HTR-8/SVneo (cell line): ENCODE measurements around the gene PFKFB4.
A peak's percentile ranks its signal among the peaks of the same experiment; 100 is the strongest.

ENCODE experiments used
- DNase-seq: peaks from one replicate; pipeline ENCODE4 v3.0.0; 2011; ENCODE audit warnings: low spot score, mixed read lengths; ENCODE audit not compliant: insufficient read length
- FAIRE-seq: peaks from 2 replicates; lab custom pipeline; 2011; peaks lifted over from hg19 to GRCh38; lab: Jason Lieb, UNC

PFKFB4 gene

DNA sequence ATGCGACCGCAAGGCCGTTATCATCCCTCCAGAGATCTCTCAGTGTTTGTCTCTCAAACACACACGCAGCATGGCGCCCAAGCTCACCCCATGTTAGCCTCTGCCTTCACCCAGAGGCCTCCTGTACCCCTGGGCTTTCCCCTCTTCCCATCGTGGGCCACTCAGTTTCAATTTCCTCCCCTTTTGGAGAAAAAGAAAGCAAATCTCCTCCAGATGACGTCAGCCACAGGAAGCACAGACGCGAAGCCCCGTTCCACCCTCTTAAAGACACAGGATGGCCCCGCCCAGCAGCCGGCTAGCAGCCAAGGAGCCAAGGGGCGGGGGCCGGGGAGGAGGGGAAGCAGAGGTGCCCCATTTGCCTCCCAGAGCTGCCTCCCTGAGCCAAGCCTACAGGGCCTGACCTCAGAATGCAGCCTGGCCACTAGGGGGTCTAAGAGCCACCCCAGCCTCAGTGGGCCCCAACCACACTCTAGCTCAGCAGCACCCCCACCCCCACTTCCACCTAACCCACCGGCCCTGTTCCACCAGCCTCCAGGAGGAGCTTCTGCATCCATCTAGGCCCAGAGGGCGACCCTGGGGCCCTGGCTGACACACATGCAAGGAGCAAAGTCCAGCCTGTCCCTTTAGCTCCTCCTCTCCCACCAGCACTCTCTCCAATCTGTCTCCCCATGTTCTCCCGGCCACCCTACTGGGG is 83.5 kb downstream of the PFKFB4 start:
- FAIRE-seq: peak; percentile 91
- DNase-seq: peak; percentile 93

DNA sequence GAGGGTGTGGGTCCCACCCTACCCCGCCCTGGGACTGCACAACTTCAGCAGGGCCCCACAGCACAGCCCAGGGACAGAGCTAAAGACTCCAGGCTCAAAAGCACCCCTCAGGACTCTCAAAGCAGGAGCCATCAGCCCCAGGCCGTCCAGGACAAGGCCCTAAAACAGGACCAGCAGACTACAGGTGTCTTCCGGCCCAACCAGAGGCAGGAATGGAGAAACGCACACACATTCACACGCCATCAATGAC is 84.0 kb downstream of the PFKFB4 start:
- DNase-seq (peak; percentile 24), FAIRE-seq (no peak)

DNA sequence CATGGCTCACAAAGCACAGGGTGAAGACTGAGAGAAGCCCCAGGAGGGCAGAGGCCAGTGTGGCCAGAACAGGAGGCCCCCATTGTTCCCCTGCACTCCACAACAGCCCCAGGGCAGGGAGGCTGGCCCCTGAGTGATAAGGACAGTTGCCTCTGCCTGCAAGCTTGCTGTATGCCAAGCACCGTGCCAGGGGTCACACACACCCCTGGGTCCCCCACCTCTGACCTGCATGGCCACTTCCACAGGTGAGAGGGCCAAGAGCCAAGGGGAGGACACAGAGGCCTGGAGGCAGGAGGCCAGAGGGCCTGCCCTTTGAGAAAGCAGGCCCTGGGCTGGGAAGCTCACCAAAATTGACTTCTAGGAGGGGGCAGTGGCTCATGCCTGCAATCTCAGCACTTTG is 86.3 kb downstream of the PFKFB4 start:
- FAIRE-seq (no peak), DNase-seq (no peak)

DNA sequence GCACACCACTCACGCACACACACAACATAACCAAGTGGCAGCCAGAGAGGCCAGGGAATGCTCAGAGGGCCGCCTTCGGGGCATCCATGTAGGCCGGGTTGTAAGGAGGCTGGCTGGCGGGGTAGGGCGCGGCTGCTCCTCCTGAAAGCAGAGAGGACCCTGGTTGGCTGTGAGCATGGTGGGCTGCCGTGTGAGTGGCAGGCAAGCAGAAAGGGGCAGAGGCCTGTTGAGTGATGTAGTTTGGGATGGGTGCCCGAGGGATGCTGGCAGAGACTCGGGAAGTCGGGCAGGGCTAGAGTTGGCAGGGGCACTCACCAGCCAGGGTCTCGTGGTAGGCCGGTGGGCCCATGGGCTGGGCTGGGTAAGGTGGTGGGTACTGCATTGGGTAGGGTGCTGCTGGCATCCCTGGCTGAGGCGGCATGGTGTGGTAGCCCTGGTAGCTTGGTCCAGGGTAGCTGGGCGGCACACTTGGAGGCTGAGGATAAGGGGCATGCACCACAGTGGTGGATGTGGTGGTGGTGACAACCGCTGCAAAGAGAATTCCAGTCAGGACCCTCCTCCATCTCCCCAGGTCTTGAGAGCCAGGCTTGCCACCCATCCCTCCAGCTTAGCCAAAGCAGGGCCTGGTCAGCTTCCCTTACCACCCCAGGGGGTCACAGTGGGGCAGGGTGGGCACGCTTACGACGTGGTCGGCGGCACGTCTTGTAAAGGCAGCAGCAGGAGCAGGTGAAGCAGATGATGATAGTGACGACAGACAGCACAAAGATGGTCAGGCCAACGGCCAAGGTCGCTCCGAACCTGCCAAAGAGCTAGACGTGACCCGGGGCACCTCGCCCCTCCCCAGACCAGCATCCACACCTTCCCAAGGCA is 87.3 kb downstream of the PFKFB4 start:
- FAIRE-seq (no peak), DNase-seq (no peak)

DNA sequence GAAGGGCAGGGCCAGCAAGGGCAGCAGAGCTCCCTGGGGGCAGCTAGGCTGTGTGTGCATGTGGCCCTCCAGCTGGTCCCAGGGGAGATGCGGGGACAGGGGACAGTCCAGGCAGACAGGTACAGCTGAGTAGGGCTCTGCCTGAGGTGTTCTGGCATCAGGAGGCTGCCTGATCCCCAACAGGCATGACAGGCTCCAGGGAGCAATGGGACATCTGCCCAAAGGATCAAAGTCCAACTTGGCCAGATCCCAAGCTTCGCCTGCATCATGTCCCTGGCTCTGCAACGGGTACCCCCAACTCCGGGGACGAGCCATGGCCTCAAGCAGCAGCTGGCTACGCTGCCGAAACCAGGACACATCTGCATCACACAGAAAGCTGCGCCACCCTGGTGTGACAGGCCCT is 88.3 kb downstream of the PFKFB4 start:
- FAIRE-seq (no peak), DNase-seq (no peak)
